Stomach (tissue), 19 donors: ENCODE data around the gene ANKRD11. TPM values are rescaled to one million over a fixed set of nuclear protein-coding genes. Genes with fewer than 3 reads are reported as not detected.

Source experiments
- DNase-seq, 2 donors: peaks; one replicate each; pipeline versions ENCODE4 v3.0.0 to v3.0.0-alpha.2; 2013 to 2019
- H3K27ac ChIP-seq, 5 donors: fragments of 200-600 bp in 4 of 5; sonication (generic) in 4 of 5; one replicate each; pipeline ENCODE4 v1.5.1; 2013 to 2019; ENCODE audit warnings: mild to moderate bottlenecking in 1 of 5, moderate library complexity in 1 of 5
- H3K27me3 ChIP-seq, 3 donors: fragments of 200-600 bp; sonication (generic); one replicate each; pipeline ENCODE4 v1.5.1; 2017 to 2019; ENCODE audit warnings: mixed run types in 1 of 3
- H3K36me3 ChIP-seq, 4 donors: fragments of 200-600 bp; sonication (generic); 1 replicate in 3 of 4; 2 replicates in 1 of 4; pipeline ENCODE4 v1.5.1; 2016 to 2019
- H3K4me1 ChIP-seq, 4 donors: fragments of 200-600 bp; sonication (generic); one replicate each; pipeline ENCODE4 v1.5.1; 2016 to 2019
- H3K4me3 ChIP-seq, 4 donors: fragments of 200-600 bp; sonication (generic) in 3 of 4; one replicate each; pipeline ENCODE4 v1.5.1; 2016 to 2019; ENCODE audit warnings: mild to moderate bottlenecking in 1 of 4
- H3K9me3 ChIP-seq, 4 donors: fragments of 200-600 bp; sonication (generic); one replicate each; pipeline ENCODE4 v1.5.1; 2016 to 2019
- EP300 ChIP-seq: sonication (generic); formaldehyde crosslinking; IDR thresholded peaks from one replicate; pipeline ENCODE4 v1.6.1; 2017; ENCODE audit warnings: antibody characterized with exemption
- POLR2A ChIP-seq, 4 donors: fragments of 450-650 bp; IDR thresholded peaks; one replicate each; pipeline ENCODE4 v1.6.1; 2016; ENCODE audit warnings: antibody characterized with exemption in 4 of 4, control low read depth in 2 of 4, mild to moderate bottlenecking in 1 of 4, moderate library complexity in 1 of 4
- POLR2AphosphoS5 ChIP-seq, 3 donors: sonication (generic); formaldehyde crosslinking; IDR thresholded peaks; one replicate each; pipeline ENCODE4 v1.6.1; 2016; ENCODE audit warnings: antibody characterized with exemption in 3 of 3
- WGBS, 5 donors: extraction: QIAGEN DNeasy Blood & Tissue Kit in 3 of 5; methylation state at CpG; one replicate each; pipeline versions ENCODE4 v1.1.5 to v1.1.7; 2013 to 2018; 5-methylcytosine and 5-hydroxymethylcytosine counted together
- intact Hi-C: fragments of 100-400 bp; cut with DNase I; formaldehyde crosslinking; loops from one replicate; pipeline ENCODE4 v1.15.1; 2023; ENCODE audit warnings: low total_unique reads
- long read RNA-seq, 10 donors: transcript quantifications; one replicate each; lab custom pipeline, GENCODE V29; 2026
- polyA plus RNA-seq, 3 donors: library from polyadenylated mRNA; stranded (reverse); fragments of 200-250 nt; gene quantifications; one replicate each; pipeline ENCODE4 v1.2.3, GENCODE V29; 2013
- total RNA-seq, 5 donors: library from RNA; depleted of rRNA; stranded (reverse); fragments of >200 nt; gene quantifications; one replicate each; pipeline versions ENCODE4 v1.1.0 to v1.2.3, GENCODE V29; 2014 to 2016
- TF ChIP-seq, protein P1 (sequence below), 7 experiments: fragments of 450-650 bp in 4 of 7; fragments of 200-600 bp in 3 of 7; sonication (generic) in 3 of 7; IDR thresholded peaks; one replicate each; pipeline ENCODE4 v1.5.1; 2016 to 2019; ENCODE audit warnings: antibody characterized with exemption in 7 of 7, control low read depth in 2 of 7, mild to moderate bottlenecking in 1 of 7
- donor health status: healthy with polysubstance abuse.
- donor health status: Bipolar disorder and iron deficiency.
- donor health status: healthy.

ANKRD11 gene
- total RNA-seq (100 to 1,000 TPM in 4 of 5 donors, 10 to 100 TPM in 1; 60.2 to 350 (median 136) TPM), polyA plus RNA-seq (10 to 100 TPM; 25.4 to 39.0 (median 38.8) TPM)
- long read RNA-seq, donor 1, partial matches to known transcripts, result 0 of 2 reads
- long read RNA-seq, donor 1, other reads (novel, unspliced or antisense), result 0 of 2 reads
- long read RNA-seq, donor 2, transcript ANKRD11-219 (1 exons, 2,239 nt), result major isoform, 6 of 18 reads
- long read RNA-seq, donor 2, partial matches to known transcripts, result 11 of 18 reads
- long read RNA-seq, donor 2, other reads (novel, unspliced or antisense), result 0 of 18 reads
- long read RNA-seq, donor 3, partial matches to known transcripts, result 0 of 1 reads
- long read RNA-seq, donor 3, other reads (novel, unspliced or antisense), result 0 of 1 reads
- long read RNA-seq, donor 4, result 0 reads
- long read RNA-seq, donor 5, transcript ANKRD11-219 (1 exons, 2,239 nt), result major isoform, 7 of 14 reads
- long read RNA-seq, donor 5, partial matches to known transcripts, result 6 of 14 reads
- long read RNA-seq, donor 5, other reads (novel, unspliced or antisense), result 0 of 14 reads
- long read RNA-seq, donor 6, full-length matches to known transcripts, result 13 of 10,962 reads
- long read RNA-seq, donor 6, partial matches to known transcripts, result 10,543 of 10,962 reads
- long read RNA-seq, donor 6, other reads (novel, unspliced or antisense), result 406 of 10,962 reads
- long read RNA-seq, donor 7, partial matches to known transcripts, result 2,229 of 4,389 reads
- long read RNA-seq, donor 7, other reads (novel, unspliced or antisense), result 2,156 of 4,389 reads
- long read RNA-seq, donor 8, partial matches to known transcripts, result 11 of 13 reads
- long read RNA-seq, donor 8, other reads (novel, unspliced or antisense), result 0 of 13 reads
- long read RNA-seq, donor 9, partial matches to known transcripts, result 3,725 of 6,179 reads
- long read RNA-seq, donor 9, other reads (novel, unspliced or antisense), result 2,450 of 6,179 reads
- long read RNA-seq, donor 10, partial matches to known transcripts, result 1,650 of 1,702 reads
- long read RNA-seq, donor 10, other reads (novel, unspliced or antisense), result 52 of 1,702 reads

DNA sequence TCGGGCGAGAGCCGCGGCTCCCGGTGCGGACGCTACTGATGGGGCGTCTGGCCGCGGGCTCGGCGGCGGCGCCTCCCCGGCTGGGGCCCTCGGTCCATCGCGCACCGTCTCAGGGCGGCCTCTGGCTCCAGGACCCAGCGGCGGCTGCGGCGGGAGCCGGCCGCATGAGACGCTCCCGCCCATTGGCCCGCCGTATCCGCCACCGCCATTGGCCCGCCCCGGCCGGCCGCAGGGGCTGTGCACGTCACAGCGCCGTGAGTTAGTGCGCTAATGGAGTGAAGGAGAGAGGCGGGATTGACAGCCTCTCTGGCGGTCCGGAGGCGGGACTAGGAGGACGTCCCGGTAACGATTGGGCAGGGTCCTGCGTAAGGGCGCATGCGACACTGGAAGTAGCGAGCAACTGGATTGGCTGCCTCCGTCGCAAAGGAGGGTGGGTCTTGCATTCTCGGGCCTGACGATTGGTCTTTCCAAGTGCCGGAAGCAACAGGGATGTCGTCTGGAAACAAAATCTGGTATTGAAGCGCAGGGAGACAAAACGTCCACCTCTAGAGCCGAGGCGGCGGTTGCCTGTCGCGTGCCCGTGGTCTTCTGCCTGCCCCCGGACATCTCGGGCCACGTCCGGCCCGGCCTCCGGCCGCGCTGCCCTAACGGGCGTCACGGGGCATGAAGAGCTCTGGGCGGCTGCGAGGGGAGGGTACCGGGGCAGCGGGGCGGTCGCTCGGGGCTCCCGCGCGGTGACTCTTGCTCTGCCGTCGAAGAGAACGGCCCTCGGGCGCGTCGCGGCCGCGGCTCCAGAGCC is at the start of gene ANKRD11:
ANKRD11 (minus strand) TSS at position 123 of the 799 bp plus-strand sequence. CDS start 173,542 bp downstream, outside the sequence.
- WGBS, 5 donors, result 0% methylated on average over 46 to 96 of the region's 96 CpGs
- intact Hi-C loops, result no loop called here

GRCh38 chr16:89538286-89538685 is 47.9 kb upstream of the ANKRD11 start:
- Histone ChIP-seq H3K27ac (no peak overlapping the region), H3K36me3 (peaks cover 50 to 92% (median 89%) of the 10 kb centered on the region in 4 donors), H3K9me3 (no peaks in the 10 kb centered on the region), H3K27me3 (no peaks in the 10 kb centered on the region), H3K4me1 (peaks cover 0 to 22% (median 0%) of the 10 kb centered on the region in 4 donors), H3K4me3 (no peak overlapping the region)
- no peak for DNase-seq
- intact Hi-C loops, result no loop called here
- no peak for TF ChIP-seq EP300
- WGBS, 5 donors, result 88 to 97% (median 95%) methylated on average over 4 to 12 of the region's 12 CpGs

More for the DNA sequence above, at the start of gene ANKRD11:
- Histone ChIP-seq H3K27ac (peak within 1 kb of the TSS; percentile 96 to 100 (median 98)), H3K4me3 (peak within 1 kb of the TSS; percentile 88 to 99 (median 96)), H3K9me3 (no peaks in the 10 kb centered on the region), H3K36me3 (peaks cover 0 to 10% (median 3%) of the 10 kb centered on the region in 4 donors), H3K27me3 (no peaks in the 10 kb centered on the region), H3K4me1 (peaks cover 30 to 62% (median 52%) of the 10 kb centered on the region in 4 donors)
- TF ChIP-seq POLR2AphosphoS5 (IDR thresholded peaks at IDR 0.05), result peak; percentile 75 to 94 (median 87)
- TF ChIP-seq POLR2A (IDR thresholded peaks at IDR 0.05), result no peak
- peak; percentile 98 to 100 for DNase-seq

DNA sequence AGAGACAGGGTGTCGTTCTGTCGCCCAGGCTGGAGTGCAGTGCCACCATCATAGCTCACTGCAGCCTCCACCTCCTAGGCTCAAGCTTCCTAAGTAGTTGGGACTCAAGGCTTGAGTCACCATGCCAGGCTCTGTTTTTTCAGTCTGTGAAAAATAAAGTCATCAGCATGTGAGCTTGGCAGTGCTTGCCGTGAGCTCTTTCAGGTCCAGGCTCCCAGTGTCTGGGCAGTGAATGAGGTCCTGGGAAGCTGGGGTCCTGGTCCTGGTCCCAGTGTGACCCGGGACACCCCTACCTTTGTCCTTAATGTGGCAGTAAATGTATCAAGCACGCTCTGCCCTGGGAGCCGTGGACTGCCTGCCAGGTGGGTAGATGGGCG is 47.2 kb upstream of the ANKRD11 start:
- H3K4me1 ChIP-seq, result peaks cover 0 to 24% (median 0%) of the 10 kb centered on the region in 4 donors
- no peak for DNase-seq
- H3K27me3 ChIP-seq, result no peaks in the 10 kb centered on the region
- intact Hi-C loops, result no loop called here
- TF ChIP-seq POLR2A (IDR thresholded peaks at IDR 0.05) (no peak), POLR2AphosphoS5 (IDR thresholded peaks at IDR 0.05) (no peak), EP300 (no peak)
- TF ChIP-seq, protein P1, sequence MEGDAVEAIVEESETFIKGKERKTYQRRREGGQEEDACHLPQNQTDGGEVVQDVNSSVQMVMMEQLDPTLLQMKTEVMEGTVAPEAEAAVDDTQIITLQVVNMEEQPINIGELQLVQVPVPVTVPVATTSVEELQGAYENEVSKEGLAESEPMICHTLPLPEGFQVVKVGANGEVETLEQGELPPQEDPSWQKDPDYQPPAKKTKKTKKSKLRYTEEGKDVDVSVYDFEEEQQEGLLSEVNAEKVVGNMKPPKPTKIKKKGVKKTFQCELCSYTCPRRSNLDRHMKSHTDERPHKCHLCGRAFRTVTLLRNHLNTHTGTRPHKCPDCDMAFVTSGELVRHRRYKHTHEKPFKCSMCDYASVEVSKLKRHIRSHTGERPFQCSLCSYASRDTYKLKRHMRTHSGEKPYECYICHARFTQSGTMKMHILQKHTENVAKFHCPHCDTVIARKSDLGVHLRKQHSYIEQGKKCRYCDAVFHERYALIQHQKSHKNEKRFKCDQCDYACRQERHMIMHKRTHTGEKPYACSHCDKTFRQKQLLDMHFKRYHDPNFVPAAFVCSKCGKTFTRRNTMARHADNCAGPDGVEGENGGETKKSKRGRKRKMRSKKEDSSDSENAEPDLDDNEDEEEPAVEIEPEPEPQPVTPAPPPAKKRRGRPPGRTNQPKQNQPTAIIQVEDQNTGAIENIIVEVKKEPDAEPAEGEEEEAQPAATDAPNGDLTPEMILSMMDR (IDR thresholded peaks at IDR 0.05), result no peak
- H3K4me3 ChIP-seq, result no peak overlapping the region
- no peak overlapping the region for H3K27ac ChIP-seq
- 90 to 95% (median 93%) methylated on average over 4 to 7 of the region's 7 CpGs for WGBS, 5 donors
- peaks cover 56 to 98% (median 95%) of the 10 kb centered on the region in 4 donors for H3K36me3 ChIP-seq
- H3K9me3 ChIP-seq, result no peaks in the 10 kb centered on the region

DNA sequence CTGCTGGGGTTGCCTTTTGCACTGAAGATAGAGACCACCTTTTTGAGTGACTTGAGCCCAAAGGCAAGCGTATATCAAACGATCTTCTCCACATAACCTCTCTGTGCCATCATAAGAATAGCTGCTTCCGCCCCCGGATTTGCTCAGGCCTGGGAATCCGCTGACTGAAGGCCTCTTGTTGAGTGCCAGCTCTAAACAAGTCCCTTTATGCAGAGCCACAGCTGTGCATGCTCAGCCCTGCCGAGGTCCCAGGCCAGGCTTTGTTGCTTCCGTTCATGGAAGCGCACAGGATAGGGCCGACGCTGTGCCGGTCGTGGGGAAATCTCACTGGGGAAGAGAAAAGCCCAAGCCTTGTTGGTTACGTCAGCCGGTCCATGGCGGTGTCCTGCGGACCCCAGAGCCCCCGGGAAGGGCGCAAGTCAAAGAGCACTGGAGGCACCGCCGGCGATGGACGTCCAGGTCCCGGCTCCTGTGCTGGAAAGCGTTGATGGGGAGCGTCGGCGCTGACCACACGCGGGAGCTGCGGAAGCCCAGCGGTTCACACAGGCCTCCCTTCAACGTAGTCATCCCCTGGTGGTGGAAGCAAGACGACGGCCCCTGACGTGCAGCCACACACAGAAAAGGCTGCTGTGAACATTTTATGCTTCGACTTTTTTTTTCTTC is 46.7 kb upstream of the ANKRD11 start:
- Histone ChIP-seq H3K4me3 (no peak overlapping the region), H3K4me1 (peaks cover 0 to 24% (median 0%) of the 10 kb centered on the region in 4 donors), H3K27ac (no peak overlapping the region), H3K27me3 (no peaks in the 10 kb centered on the region), H3K36me3 (peaks cover 55 to 98% (median 95%) of the 10 kb centered on the region in 4 donors), H3K9me3 (no peaks in the 10 kb centered on the region)
- intact Hi-C loops, result no loop called here
- 85 to 92% (median 91%) methylated on average over 33 to 36 of the region's 36 CpGs for WGBS, 5 donors
- no peak for TF ChIP-seq EP300
- no peak for DNase-seq

DNA sequence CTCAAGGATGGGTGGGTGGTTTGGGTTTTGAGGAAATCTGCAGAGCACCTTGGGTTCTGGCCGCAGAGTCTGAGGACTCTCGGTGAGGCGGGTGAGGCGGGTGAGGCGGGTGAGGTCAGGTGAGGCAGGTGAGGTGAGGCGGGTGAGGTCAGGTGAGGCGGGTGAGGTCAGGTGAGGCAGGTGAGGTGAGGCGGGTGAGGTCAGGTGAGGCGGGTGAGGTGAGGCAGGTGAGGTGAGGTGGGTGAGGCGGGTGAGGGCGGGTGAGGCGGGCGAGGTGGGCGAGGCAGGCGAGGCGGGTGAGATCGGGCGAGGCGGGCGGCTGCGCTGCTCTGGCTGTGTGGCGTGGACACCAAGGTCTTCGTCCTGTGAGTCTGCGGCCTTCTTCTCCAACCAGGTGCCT is 46.0 kb upstream of the ANKRD11 start:
- intact Hi-C loops, result no loop called here
- H3K36me3 ChIP-seq, result peaks cover 59 to 98% (median 95%) of the 10 kb centered on the region in 4 donors
- no peak for TF ChIP-seq POLR2A (IDR thresholded peaks at IDR 0.05)
- TF ChIP-seq, protein P1 (IDR thresholded peaks at IDR 0.05), result no peak
- TF ChIP-seq EP300, result no peak
- no peak for TF ChIP-seq POLR2AphosphoS5 (IDR thresholded peaks at IDR 0.05)
- H3K9me3 ChIP-seq, result no peaks in the 10 kb centered on the region
- H3K4me3 ChIP-seq, result no peak overlapping the region
- no peak overlapping the region for H3K27ac ChIP-seq
- DNase-seq, result no peak
- no peaks in the 10 kb centered on the region for H3K27me3 ChIP-seq
- H3K4me1 ChIP-seq, result peaks cover 0 to 24% (median 0%) of the 10 kb centered on the region in 4 donors
- WGBS, 5 donors, result 75 to 92% (median 85%) methylated on average over 7 to 24 of the region's 24 CpGs
